HepG2 (cell line): Measurements from ENCODE around the gene BNC1. TPM values are rescaled to one million over a fixed set of nuclear protein-coding genes. Genes with fewer than 3 reads are reported as not detected.

Source experiments
- ATAC-seq: fragments of 200-7000 bp; cut with Tn5 transposase; 3 replicates; pipeline ENCODE4 v1.9.1; 2020; ENCODE audit warnings: mild to moderate bottlenecking, moderate library complexity
- BruUV-seq: library from RNA; stranded (reverse); fragments of 400-500 nt; replicated peaks from 2 replicates; lab custom pipeline; 2021; lab: Mats Ljungman, UMichigan
- CTCF ChIA-PET: fragments of 300-600 bp; formaldehyde crosslinking; extraction: SDS; loops from one replicate; lab custom pipeline; 2021; ENCODE audit warnings: low total read pairs, inconsistent platforms, low intra/inter-chr PET ratio; lab: Yijun Ruan, JAX
- POLR2A ChIA-PET: fragments of 350-600 bp; sonication (Branson Sonifier 250); formaldehyde crosslinking; loops from one replicate; lab custom pipeline; 2020; ENCODE audit warnings: antibody characterized with exemption, inconsistent platforms; lab: Yijun Ruan, JAX
- DNase-seq: peaks from one replicate; pipeline ENCODE4 v3.0.0-alpha.2; 2015; ENCODE audit warnings: low spot score
- FAIRE-seq: peaks from 3 replicates; lab custom pipeline; 2011; peaks lifted over from hg19 to GRCh38; lab: Jason Lieb, UNC
- H2AFZ ChIP-seq: one replicate; pipeline ENCODE4 v1.6.1; 2011; ENCODE audit warnings: low read length, inconsistent platforms
- H3K27ac ChIP-seq: fragments of 300-600 bp; 3 replicates; pipeline ENCODE4 v1.8.0; 2011; ENCODE audit warnings: mixed run types, mild to moderate bottlenecking, mixed read lengths, low read length, inconsistent platforms; ENCODE audit not compliant: insufficient read depth; ENCODE audit errors: extremely low read length
- H3K27me3 ChIP-seq, 2 experiments: fragments of 200-600 bp in 1 of 2; 2 replicates in 1 of 2; 3 replicates in 1 of 2; pipeline versions ENCODE4 v1.6.0 to v1.8.0; 2011; ENCODE audit warnings: low read length in 2 of 2, mild to moderate bottlenecking in 2 of 2, moderate library complexity in 2 of 2, inconsistent platforms in 1 of 2; ENCODE audit not compliant: insufficient read depth in 2 of 2, control insufficient read depth in 1 of 2
- H3K36me3 ChIP-seq, 2 experiments: fragments of 200-600 bp in 1 of 2; replicated peaks in 1 of 2; 2 replicates in 1 of 2; 3 replicates in 1 of 2; pipeline versions ENCODE4 v1.5.1 to v1.8.0; 2011; ENCODE audit warnings: low read length in 2 of 2, inconsistent platforms in 1 of 2; ENCODE audit not compliant: insufficient read depth in 2 of 2, control insufficient read depth in 1 of 2
- H3K4me1 ChIP-seq: 2 replicates; pipeline ENCODE4 v1.5.1; 2012; ENCODE audit warnings: low read length, inconsistent platforms; ENCODE audit not compliant: insufficient read depth
- H3K4me2 ChIP-seq: 2 replicates; pipeline ENCODE4 v1.6.0; 2011; ENCODE audit warnings: low read depth, low read length, inconsistent platforms
- H3K4me3 ChIP-seq, 3 experiments: fragments of 200-600 bp in 1 of 3; sonication (generic), shearing (Covaris generic) in 1 of 3; replicated peaks in 1 of 3; 2 replicates each; pipeline ENCODE4 v1.5.1; 2011 to 2016; ENCODE audit warnings: low read length in 3 of 3, inconsistent platforms in 2 of 3, low read depth in 2 of 3, mild to moderate bottlenecking in 2 of 3, control low read depth in 1 of 3, mixed read lengths in 1 of 3; ENCODE audit not compliant: insufficient read depth in 1 of 3
- H3K79me2 ChIP-seq: one replicate; pipeline ENCODE4 v1.6.1; 2011; ENCODE audit warnings: low read length, inconsistent platforms; ENCODE audit not compliant: insufficient read depth
- H3K9ac ChIP-seq: 2 replicates; pipeline ENCODE4 v1.6.0; 2011; ENCODE audit warnings: mild to moderate bottlenecking, low read depth, low read length, inconsistent platforms; ENCODE audit not compliant: insufficient read depth
- H3K9me3 ChIP-seq: 2 replicates; pipeline ENCODE4 v1.5.1; 2012; ENCODE audit warnings: mild to moderate bottlenecking, low read length
- H4K20me1 ChIP-seq: 2 replicates; pipeline ENCODE4 v1.6.0; 2011; ENCODE audit warnings: inconsistent platforms, mild to moderate bottlenecking, low read length, moderate library complexity; ENCODE audit not compliant: insufficient read depth
- BCLAF1 ChIP-seq: fragments of 450-650 bp; IDR thresholded peaks from 2 replicates; pipeline ENCODE4 v1.6.1; 2017; ENCODE audit warnings: mild to moderate bottlenecking
- CSRNP1 ChIP-seq: sonication (generic); formaldehyde crosslinking; IDR thresholded peaks from 2 replicates; pipeline ENCODE4 v1.8.1; 2023; ENCODE audit warnings: mild to moderate bottlenecking, missing genetic modification reagents
- EEA1 ChIP-seq: sonication (generic); formaldehyde crosslinking; IDR thresholded peaks from 2 replicates; pipeline ENCODE4 v1.5.1; 2020; ENCODE audit warnings: mild to moderate bottlenecking, missing genetic modification reagents, borderline replicate concordance
- KDM2A ChIP-seq: sonication (generic); formaldehyde crosslinking; IDR thresholded peaks from 2 replicates; pipeline ENCODE4 v1.4.0; 2020; ENCODE audit warnings: low read depth, missing genetic modification reagents, borderline replicate concordance
- MED13 ChIP-seq: sonication (generic); formaldehyde crosslinking; IDR thresholded peaks from 2 replicates; pipeline ENCODE4 v1.5.0; 2020; ENCODE audit warnings: missing genetic modification reagents
- NCOA5 ChIP-seq: sonication (generic); formaldehyde crosslinking; IDR thresholded peaks from 2 replicates; pipeline ENCODE4 v1.4.0; 2020; ENCODE audit warnings: missing genetic modification reagents
- PRDM10 ChIP-seq: sonication (generic); formaldehyde crosslinking; IDR thresholded peaks from 2 replicates; pipeline ENCODE4 v1.4.0; 2020; ENCODE audit warnings: low read depth, missing genetic modification reagents
- TCF7L2 ChIP-seq: IDR thresholded peaks from 2 replicates; pipeline ENCODE4 v1.6.1; 2011; ENCODE audit warnings: mild to moderate bottlenecking, low read depth, low read length, moderate library complexity
- ZFP1 ChIP-seq: IDR thresholded peaks from 2 replicates; pipeline ENCODE4 v1.6.1; 2016
- ZNF234 ChIP-seq: sonication (generic); formaldehyde crosslinking; conservative IDR thresholded peaks from 2 replicates; pipeline ENCODE4 v1.5.1; 2020; ENCODE audit warnings: mild to moderate bottlenecking, missing genetic modification reagents
- ZNF512 ChIP-seq: sonication (generic); formaldehyde crosslinking; IDR thresholded peaks from 2 replicates; pipeline ENCODE4 v1.4.0; 2020; ENCODE audit warnings: mild to moderate bottlenecking, missing genetic modification reagents
- ZNF773 ChIP-seq: sonication (generic); formaldehyde crosslinking; IDR thresholded peaks from 2 replicates; pipeline ENCODE4 v1.4.0; 2020; ENCODE audit warnings: missing genetic modification reagents, borderline replicate concordance
- ZNF788 ChIP-seq: sonication (generic); formaldehyde crosslinking; IDR thresholded peaks from 2 replicates; pipeline ENCODE4 v1.5.0; 2020; ENCODE audit warnings: mild to moderate bottlenecking, missing genetic modification reagents, borderline replicate concordance
- ZNF850 ChIP-seq: sonication (generic); formaldehyde crosslinking; conservative IDR thresholded peaks from 2 replicates; pipeline ENCODE4 v1.9.0; 2021; ENCODE audit warnings: mild to moderate bottlenecking, missing genetic modification reagents
- WGBS: methylation state at CpG from one replicate; pipeline ENCODE4 v1.1.6; 2017; ENCODE audit warnings: low lambda C conversion rate; 5-methylcytosine and 5-hydroxymethylcytosine counted together
- in situ Hi-C: cut with HindIII; loops from 2 replicates; pipeline ENCODE4 v1.10.0; 2017; ENCODE audit warnings: low pct_unique_long_range_greater_than_20kb; ENCODE audit not compliant: extremely low pct_ligation_motif_present
- intact Hi-C: fragments of 100-400 bp; cut with micrococcal nuclease; formaldehyde crosslinking; loops from one replicate; pipeline ENCODE4 v1.10.0; 2022; ENCODE audit not compliant: unreplicated experiment
- polyA plus RNA-seq, 8 experiments: library from polyadenylated mRNA; depleted of rRNA in 3 of 8; stranded (reverse) in 7 of 8; unstranded in 1 of 8; fragments of >200 nt; fragmentation: Illumina TruSeq in 4 of 8; extraction: Trizol in 4 of 8; gene quantifications; 2 replicates each; pipeline versions ENCODE4 v1.2.1 to v1.2.3, GENCODE V29; 2011 to 2016; ENCODE audit warnings: low read depth in 4 of 8, missing spikeins in 1 of 8, mixed read lengths in 1 of 8; ENCODE audit not compliant: insufficient read depth in 1 of 8
- total RNA-seq, 5 experiments: library from RNA; depleted of rRNA; stranded (reverse); fragments of >200 nt; fragmentation: Illumina TruSeq; extraction: Trizol; gene quantifications; 2 replicates each; pipeline ENCODE4 v1.2.3, GENCODE V29; 2016; ENCODE audit warnings: low read depth in 1 of 5

The BNC1 gene
- total and polyA plus RNA-seq, 2 of the 13 experiments (the other 11 are each of a cell fraction or from before 2014, with no cell fraction given), result not detected

GRCh38 chr15:83285979-83286553 is 1.6 kb upstream of the BNC1 start:
- intact Hi-C loops (no loop called here), in situ Hi-C loops (no loop called here)
- BruUV-seq, result no TSS peak
- FAIRE-seq, result no peak
- H3K4me1 ChIP-seq, result no peaks in the 10 kb centered on the region
- no peak for TF ChIP-seq EEA1 (CRISPR knock-in tag)
- TF ChIP-seq ZNF234 (CRISPR knock-in tag), result no peak
- no peak for TF ChIP-seq PRDM10 (CRISPR knock-in tag)
- no peak for TF ChIP-seq MED13 (CRISPR knock-in tag)
- TF ChIP-seq ZFP1 (CRISPR knock-in tag), result no peak
- no peak for TF ChIP-seq ZNF512 (CRISPR knock-in tag)
- no peak for TF ChIP-seq BCLAF1
- no peak for TF ChIP-seq KDM2A (CRISPR knock-in tag)
- no peak for TF ChIP-seq NCOA5 (CRISPR knock-in tag)
- TF ChIP-seq ZNF773 (CRISPR knock-in tag), result no peak
- no peak for TF ChIP-seq ZNF850 (CRISPR knock-in tag)
- TF ChIP-seq CSRNP1, result no peak
- no peak for TF ChIP-seq ZNF788
- TF ChIP-seq TCF7L2, result no peak
- H3K9me3 ChIP-seq, result no peaks in the 10 kb centered on the region
- POLR2A ChIA-PET, result no interaction called here
- DNase-seq, result no peak
- CTCF ChIA-PET, result no interaction called here
- H2AFZ ChIP-seq, result no peak overlapping the region
- H4K20me1 ChIP-seq, result no peaks in the 10 kb centered on the region
- no peak overlapping the region for H3K9ac ChIP-seq
- no peak for ATAC-seq
- no peaks in the 10 kb centered on the region for H3K79me2 ChIP-seq
- no peaks in the 10 kb centered on the region for H3K36me3 ChIP-seq
- no peak overlapping the region for H3K4me3 ChIP-seq
- H3K27me3 ChIP-seq, result peaks cover 0 to 16% of the 10 kb centered on the region in 2 experiments; a peak in 3 of 5 replicates
- 23% methylated on average over 9 of the region's 9 CpGs for WGBS
- no peak overlapping the region for H3K4me2 ChIP-seq
- no peak overlapping the region for H3K27ac ChIP-seq
